Endometrium (tissue), 2 donors: ENCODE results near the gene MPV17L.
"Not testable (repeated sequence)": the region's sequence is repeated elsewhere in the genome, so short reads cannot be mapped to it uniquely, and the experiment has no call there.

Experiments
- FAIRE-seq: peaks from 2 replicates; lab custom pipeline; 2012; peaks lifted over from hg19 to GRCh38; lab: Jason Lieb, UNC
- donor health status: control.
- donor health status: control.

MPV17L gene

GRCh38 chr16:15395631-15396508 is at the start of gene MPV17L:
MPV17L (plus strand) TSS chr16:15395754; CDS start chr16:15395898, 144 bp downstream.
- FAIRE-seq, result not testable (repeated sequence)

- not testable (repeated sequence) for FAIRE-seq
These were observed 46.8 kb upstream of the MPV17L start for GRCh38 chr16:15348721-15349120.

GRCh38 chr16:15351251-15351650 is 44.3 kb upstream of the MPV17L start:
- not testable (repeated sequence) for FAIRE-seq

GRCh38 chr16:15351745-15352144 is 43.8 kb upstream of the MPV17L start:
- not testable (repeated sequence) for FAIRE-seq

- not testable (repeated sequence) for FAIRE-seq
These were observed 42.7 kb upstream of the MPV17L start for GRCh38 chr16:15352852-15353251.

GRCh38 chr16:15354846-15355245 is 40.7 kb upstream of the MPV17L start:
- FAIRE-seq, result not testable (repeated sequence)

- FAIRE-seq, result not testable (repeated sequence)
These were observed 38.1 kb upstream of the MPV17L start for GRCh38 chr16:15357495-15357894.

GRCh38 chr16:15378194-15378593 is 17.4 kb upstream of the MPV17L start, which contains the start of gene NPIPA5:
NPIPA5 (minus strand) TSS chr16:15378294; CDS start chr16:15378294, 0 bp downstream.
- FAIRE-seq, result not testable (repeated sequence)

GRCh38 chr16:15382810-15383209 is 12.7 kb upstream of the MPV17L start:
- FAIRE-seq, result not testable (repeated sequence)

- not testable (repeated sequence) for FAIRE-seq
These were observed 7.5 kb upstream of the MPV17L start for GRCh38 chr16:15388060-15388459.

GRCh38 chr16:15389916-15390315 is 5.6 kb upstream of the MPV17L start:
- FAIRE-seq, result not testable (repeated sequence)

GRCh38 chr16:15393025-15393424 is 2.5 kb upstream of the MPV17L start:
- FAIRE-seq, result not testable (repeated sequence)

- not testable (repeated sequence) for FAIRE-seq
These were observed 915 bp downstream of the MPV17L start for GRCh38 chr16:15396509-15396829.

- no peak for FAIRE-seq
These were observed 1.5 kb downstream of the MPV17L start for GRCh38 chr16:15396948-15397594.

- FAIRE-seq, result no peak
These were observed 3.2 kb downstream of the MPV17L start for GRCh38 chr16:15398618-15399316.

GRCh38 chr16:15399317-15399716 is 3.8 kb downstream of the MPV17L start:
- no peak for FAIRE-seq

GRCh38 chr16:15400314-15400713 is 4.8 kb downstream of the MPV17L start:
- FAIRE-seq, result not testable (repeated sequence)

GRCh38 chr16:15401972-15402371 is 6.4 kb downstream of the MPV17L start:
- no peak for FAIRE-seq

- no peak for FAIRE-seq
These were observed 7.9 kb downstream of the MPV17L start for GRCh38 chr16:15403392-15403995.

GRCh38 chr16:15404091-15404490 is 8.5 kb downstream of the MPV17L start:
- not testable (repeated sequence) for FAIRE-seq

- no peak for FAIRE-seq
These were observed 9.2 kb downstream of the MPV17L start for GRCh38 chr16:15404792-15405191.

GRCh38 chr16:15407756-15408155 is 12.2 kb downstream of the MPV17L start:
- FAIRE-seq, result not testable (repeated sequence)
